ENCODE data around the gene FPR3. TPM values are rescaled to one million over a fixed set of nuclear protein-coding genes. Genes with fewer than 3 reads are reported as not detected.

Gene FPR3
- total and polyA plus RNA-seq, 2 donors (not counting 3 experiments of a cell fraction or from before 2014, with no cell fraction given): not detected

DNA sequence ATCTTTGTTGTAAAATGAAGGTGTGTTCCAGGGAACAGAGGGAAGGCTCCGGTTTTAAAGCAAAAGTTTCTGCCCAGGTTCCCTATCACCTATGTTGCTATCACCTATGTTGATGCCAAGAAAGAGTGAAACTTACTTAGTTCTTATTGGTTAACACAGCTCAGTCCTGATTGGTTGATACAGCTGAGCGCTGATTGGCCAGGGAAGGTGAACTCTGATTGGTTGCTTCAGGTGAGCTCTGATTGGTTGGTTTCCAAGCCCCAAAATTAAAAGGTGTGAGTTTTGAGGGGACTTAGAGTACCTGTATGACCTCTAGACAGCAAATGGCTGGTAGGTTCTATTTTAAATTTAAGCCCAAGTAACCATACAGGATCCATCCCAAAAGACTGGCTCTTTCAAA, 42.2 kb downstream of the FPR3 start:
- dilution Hi-C loops (cut with MboI; ENCODE audit: extremely low pct_ligation_motif_present, low sequenced_read_pairs): no loop called here
- no peak overlapping the region for H3K27ac ChIP-seq (ENCODE audit: insufficient read depth, low read depth, low read length)
- intact Hi-C loops (cut with micrococcal nuclease): no loop called here
- TF ChIP-seq EZH2 (IDR thresholded peaks at IDR 0.05; ENCODE audit: borderline replicate concordance, low read depth, low read length, severe bottlenecking) (no peak), GATA2 (IDR thresholded peaks at IDR 0.05; ENCODE audit: insufficient read depth, insufficient read length, low read depth, low read length) (no peak), MYC (IDR thresholded peaks at IDR 0.05; ENCODE audit: low read depth, low read length) (no peak), POLR2A (IDR thresholded peaks at IDR 0.05; ENCODE audit: low read depth, low read length) (no peak), FOS (IDR thresholded peaks at IDR 0.05; ENCODE audit: borderline replicate concordance, insufficient read depth, low read length) (no peak), JUN (IDR thresholded peaks at IDR 0.05; ENCODE audit: borderline replicate concordance, insufficient read depth, insufficient read length, low read depth) (no peak), POLR2AphosphoS5 (IDR thresholded peaks at IDR 0.05; ENCODE audit: insufficient read depth, low read depth, low read length) (no peak)
- TF ChIP-seq, protein P1, sequence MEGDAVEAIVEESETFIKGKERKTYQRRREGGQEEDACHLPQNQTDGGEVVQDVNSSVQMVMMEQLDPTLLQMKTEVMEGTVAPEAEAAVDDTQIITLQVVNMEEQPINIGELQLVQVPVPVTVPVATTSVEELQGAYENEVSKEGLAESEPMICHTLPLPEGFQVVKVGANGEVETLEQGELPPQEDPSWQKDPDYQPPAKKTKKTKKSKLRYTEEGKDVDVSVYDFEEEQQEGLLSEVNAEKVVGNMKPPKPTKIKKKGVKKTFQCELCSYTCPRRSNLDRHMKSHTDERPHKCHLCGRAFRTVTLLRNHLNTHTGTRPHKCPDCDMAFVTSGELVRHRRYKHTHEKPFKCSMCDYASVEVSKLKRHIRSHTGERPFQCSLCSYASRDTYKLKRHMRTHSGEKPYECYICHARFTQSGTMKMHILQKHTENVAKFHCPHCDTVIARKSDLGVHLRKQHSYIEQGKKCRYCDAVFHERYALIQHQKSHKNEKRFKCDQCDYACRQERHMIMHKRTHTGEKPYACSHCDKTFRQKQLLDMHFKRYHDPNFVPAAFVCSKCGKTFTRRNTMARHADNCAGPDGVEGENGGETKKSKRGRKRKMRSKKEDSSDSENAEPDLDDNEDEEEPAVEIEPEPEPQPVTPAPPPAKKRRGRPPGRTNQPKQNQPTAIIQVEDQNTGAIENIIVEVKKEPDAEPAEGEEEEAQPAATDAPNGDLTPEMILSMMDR (IDR thresholded peaks at IDR 0.05; ENCODE audit: extremely low read depth in 1 of 2, insufficient read depth in 1 of 2, low read depth in 1 of 2, low read length in 2 of 2): no peak
- TF ChIP-seq, protein P2, sequence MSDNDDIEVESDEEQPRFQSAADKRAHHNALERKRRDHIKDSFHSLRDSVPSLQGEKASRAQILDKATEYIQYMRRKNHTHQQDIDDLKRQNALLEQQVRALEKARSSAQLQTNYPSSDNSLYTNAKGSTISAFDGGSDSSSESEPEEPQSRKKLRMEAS (IDR thresholded peaks at IDR 0.05; ENCODE audit: insufficient read depth, insufficient read length): no peak
- H3K9ac ChIP-seq (replicated peaks; ENCODE audit: extremely low read depth, insufficient read depth, low read length): no peak overlapping the region
- H3K9me3 ChIP-seq (replicated peaks; ENCODE audit: control insufficient read depth, insufficient read depth, low read length): no peaks in the 10 kb centered on the region
- no peaks in the 10 kb centered on the region for H3K36me3 ChIP-seq (ENCODE audit: control insufficient read depth in 2 of 2, extremely low read depth in 1 of 2, insufficient read depth in 2 of 2, low read length in 2 of 2)
- no peaks in the 10 kb centered on the region for H3K79me2 ChIP-seq (ENCODE audit: control insufficient read depth, insufficient read depth, low read length)
- no peak overlapping the region for H2AFZ ChIP-seq (ENCODE audit: low read depth, low read length)
- H3K4me3 ChIP-seq (replicated peaks in 1 of 3; ENCODE audit: insufficient read depth in 1 of 3, low read depth in 1 of 3, low read length in 3 of 3): no peak overlapping the region
- BruUV-seq (replicated peaks): no TSS peak
- no peaks in the 10 kb centered on the region for H3K4me1 ChIP-seq (ENCODE audit: control insufficient read depth, extremely low read depth, insufficient read depth, low read length)
- H4K20me1 ChIP-seq (replicated peaks; ENCODE audit: control insufficient read depth, extremely low read depth, insufficient read depth, low read length): no peaks in the 10 kb centered on the region
- CTCF ChIA-PET: no interaction called here
- no peak for FAIRE-seq
- no peak overlapping the region for H3K4me2 ChIP-seq (ENCODE audit: insufficient read depth, low read length)
- H3K27me3 ChIP-seq (ENCODE audit: control insufficient read depth in 2 of 2, insufficient read depth in 2 of 2, low read length in 2 of 2): no peaks in the 10 kb centered on the region
- POLR2A ChIA-PET: interaction anchor here (0.5 kb wide), 1 partner anchor 352 kb away, joined by 3 read pairs; the partner anchor contains the start of gene PPP2R1A
- H3K9me1 ChIP-seq (replicated peaks; ENCODE audit: control insufficient read depth, extremely low read depth, insufficient read depth, low read length): no peaks in the 10 kb centered on the region
- no peak for DNase-seq (ENCODE audit: low read depth, low spot score)

Data from endothelial cell of umbilical vein (primary cell).